Hepatocyte (in vitro differentiated cells): Measurements from ENCODE around the gene HS6ST1.

Experiments
- EZH2 ChIP-seq: fragments of 200-600 bp; sonication (generic); IDR thresholded peaks from 2 replicates; pipeline ENCODE4 v1.6.1; 2016; ENCODE audit warnings: antibody characterized with exemption, mild to moderate bottlenecking, borderline replicate concordance
- TF ChIP-seq, protein P1 (sequence below): fragments of 200-600 bp; sonication (generic); IDR thresholded peaks from 2 replicates; pipeline ENCODE4 v1.5.1; 2016; ENCODE audit warnings: antibody characterized with exemption, mild to moderate bottlenecking; ENCODE audit not compliant: poor library complexity

- TF ChIP-seq, protein P1, sequence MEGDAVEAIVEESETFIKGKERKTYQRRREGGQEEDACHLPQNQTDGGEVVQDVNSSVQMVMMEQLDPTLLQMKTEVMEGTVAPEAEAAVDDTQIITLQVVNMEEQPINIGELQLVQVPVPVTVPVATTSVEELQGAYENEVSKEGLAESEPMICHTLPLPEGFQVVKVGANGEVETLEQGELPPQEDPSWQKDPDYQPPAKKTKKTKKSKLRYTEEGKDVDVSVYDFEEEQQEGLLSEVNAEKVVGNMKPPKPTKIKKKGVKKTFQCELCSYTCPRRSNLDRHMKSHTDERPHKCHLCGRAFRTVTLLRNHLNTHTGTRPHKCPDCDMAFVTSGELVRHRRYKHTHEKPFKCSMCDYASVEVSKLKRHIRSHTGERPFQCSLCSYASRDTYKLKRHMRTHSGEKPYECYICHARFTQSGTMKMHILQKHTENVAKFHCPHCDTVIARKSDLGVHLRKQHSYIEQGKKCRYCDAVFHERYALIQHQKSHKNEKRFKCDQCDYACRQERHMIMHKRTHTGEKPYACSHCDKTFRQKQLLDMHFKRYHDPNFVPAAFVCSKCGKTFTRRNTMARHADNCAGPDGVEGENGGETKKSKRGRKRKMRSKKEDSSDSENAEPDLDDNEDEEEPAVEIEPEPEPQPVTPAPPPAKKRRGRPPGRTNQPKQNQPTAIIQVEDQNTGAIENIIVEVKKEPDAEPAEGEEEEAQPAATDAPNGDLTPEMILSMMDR, result no peak
- TF ChIP-seq EZH2, result no peak
Observed at GRCh38 chr2:128324008-128324896, 5.6 kb upstream of the HS6ST1 start.
